ENCODE results near the gene DSG2. TPM values are rescaled to one million over a fixed set of nuclear protein-coding genes. Genes with fewer than 3 reads are reported as not detected.

DSG2 gene
- total RNA-seq, 2 experiments from 2014 or later: 0.41 to 0.43 TPM

DNA sequence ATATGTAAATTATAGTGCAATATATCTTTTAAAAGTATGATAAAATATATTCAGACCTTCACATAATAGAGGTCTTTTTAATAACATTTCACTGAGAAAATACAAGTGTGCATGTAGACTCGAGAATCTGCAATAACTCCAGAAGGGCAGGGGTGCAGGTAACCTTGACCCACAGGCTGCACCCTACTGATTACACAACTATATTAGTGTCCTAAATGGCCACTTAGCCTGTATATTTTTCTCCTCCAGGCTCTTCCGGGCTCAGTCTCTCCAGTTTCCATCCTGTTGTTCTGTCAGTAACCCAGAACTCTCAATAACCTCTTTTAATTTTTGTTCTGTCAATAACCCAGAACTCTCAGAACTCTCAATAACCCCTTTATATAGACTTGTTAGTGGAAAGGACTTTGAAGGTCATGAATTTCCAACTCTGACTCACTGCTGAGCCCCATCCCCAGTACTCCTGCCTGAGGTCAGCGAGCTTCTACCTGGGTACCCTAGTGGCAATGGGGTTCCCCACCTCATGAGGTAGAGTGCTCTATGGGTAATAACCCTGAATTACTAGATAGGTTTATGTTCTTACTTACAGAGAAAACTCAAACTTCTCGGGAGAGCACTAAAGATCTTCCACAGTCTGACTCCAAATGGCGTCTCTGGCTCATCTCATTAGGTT lies 85.3 kb downstream of the DSG2 start:
- Mint-ChIP-seq H3K4me1 (ENCODE audit: low read depth) (no peaks in the 10 kb centered on the region), H3K36me3 (ENCODE audit: low read depth) (no peaks in the 10 kb centered on the region), H3K27me3 (no peaks in the 10 kb centered on the region), H3K4me3 (no peak overlapping the region), H3K27ac (no peak overlapping the region), H3K9me3 (no peaks in the 10 kb centered on the region)
- DNase-seq (no peak), ATAC-seq (no peak)
- POLR2A ChIA-PET: no interaction called here
- CTCF ChIA-PET: no interaction called here
- intact Hi-C loops (cut with micrococcal nuclease): no loop called here
- TF ChIP-seq, protein P1, sequence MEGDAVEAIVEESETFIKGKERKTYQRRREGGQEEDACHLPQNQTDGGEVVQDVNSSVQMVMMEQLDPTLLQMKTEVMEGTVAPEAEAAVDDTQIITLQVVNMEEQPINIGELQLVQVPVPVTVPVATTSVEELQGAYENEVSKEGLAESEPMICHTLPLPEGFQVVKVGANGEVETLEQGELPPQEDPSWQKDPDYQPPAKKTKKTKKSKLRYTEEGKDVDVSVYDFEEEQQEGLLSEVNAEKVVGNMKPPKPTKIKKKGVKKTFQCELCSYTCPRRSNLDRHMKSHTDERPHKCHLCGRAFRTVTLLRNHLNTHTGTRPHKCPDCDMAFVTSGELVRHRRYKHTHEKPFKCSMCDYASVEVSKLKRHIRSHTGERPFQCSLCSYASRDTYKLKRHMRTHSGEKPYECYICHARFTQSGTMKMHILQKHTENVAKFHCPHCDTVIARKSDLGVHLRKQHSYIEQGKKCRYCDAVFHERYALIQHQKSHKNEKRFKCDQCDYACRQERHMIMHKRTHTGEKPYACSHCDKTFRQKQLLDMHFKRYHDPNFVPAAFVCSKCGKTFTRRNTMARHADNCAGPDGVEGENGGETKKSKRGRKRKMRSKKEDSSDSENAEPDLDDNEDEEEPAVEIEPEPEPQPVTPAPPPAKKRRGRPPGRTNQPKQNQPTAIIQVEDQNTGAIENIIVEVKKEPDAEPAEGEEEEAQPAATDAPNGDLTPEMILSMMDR (IDR thresholded peaks at IDR 0.05): no peak

DNA sequence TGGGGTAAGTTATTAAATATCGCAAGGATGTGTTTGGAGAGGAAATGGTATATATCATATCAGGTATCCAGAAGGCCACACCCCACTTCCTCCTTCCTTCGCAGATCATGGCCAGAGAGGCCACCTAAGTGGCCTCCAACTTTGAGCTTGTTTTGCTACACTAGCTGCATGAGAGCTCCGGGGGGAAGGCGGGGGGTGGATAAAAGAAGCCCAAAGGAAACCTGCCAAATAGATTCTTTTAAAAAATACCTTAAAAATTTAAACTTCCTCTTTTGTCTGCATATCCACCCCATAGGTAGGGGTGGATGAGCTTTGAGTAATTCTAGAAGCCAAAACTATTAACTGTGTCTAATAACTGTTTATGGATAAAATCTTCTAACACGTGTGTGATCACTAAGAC lies 88.0 kb downstream of the DSG2 start:
- CTCF ChIA-PET: interaction anchor here (1.3 kb wide), 1 partner anchor 30 kb away, joined by 4 read pairs; no protein-coding TSS in a partner anchor
- Mint-ChIP-seq H3K36me3 (ENCODE audit: low read depth) (no peaks in the 10 kb centered on the region), H3K27ac (no peak overlapping the region), H3K4me1 (ENCODE audit: low read depth) (no peaks in the 10 kb centered on the region), H3K27me3 (peaks cover 1% of the 10 kb centered on the region), H3K9me3 (no peaks in the 10 kb centered on the region), H3K4me3 (no peak overlapping the region)
- POLR2A ChIA-PET: interaction anchor here (0.6 kb wide), 1 partner anchor 226 kb away, joined by 4 read pairs; no protein-coding TSS in a partner anchor
- DNase-seq (no peak), ATAC-seq (no peak)
- intact Hi-C loops (cut with micrococcal nuclease): no loop called here
- TF ChIP-seq, protein P1 (IDR thresholded peaks at IDR 0.05): no peak

GRCh38 chr18:31586616-31587015 lies 88.6 kb downstream of the DSG2 start:
- Mint-ChIP-seq H3K4me1 (ENCODE audit: low read depth) (no peaks in the 10 kb centered on the region), H3K4me3 (no peak overlapping the region), H3K36me3 (ENCODE audit: low read depth) (no peaks in the 10 kb centered on the region), H3K27ac (no peak overlapping the region), H3K27me3 (peaks cover 1% of the 10 kb centered on the region), H3K9me3 (no peaks in the 10 kb centered on the region)
- DNase-seq (no peak), ATAC-seq (no peak)
- intact Hi-C loops (cut with micrococcal nuclease): no loop called here
- TF ChIP-seq, protein P1 (IDR thresholded peaks at IDR 0.05): no peak
- CTCF ChIA-PET: no interaction called here
- POLR2A ChIA-PET: no interaction called here

DNA sequence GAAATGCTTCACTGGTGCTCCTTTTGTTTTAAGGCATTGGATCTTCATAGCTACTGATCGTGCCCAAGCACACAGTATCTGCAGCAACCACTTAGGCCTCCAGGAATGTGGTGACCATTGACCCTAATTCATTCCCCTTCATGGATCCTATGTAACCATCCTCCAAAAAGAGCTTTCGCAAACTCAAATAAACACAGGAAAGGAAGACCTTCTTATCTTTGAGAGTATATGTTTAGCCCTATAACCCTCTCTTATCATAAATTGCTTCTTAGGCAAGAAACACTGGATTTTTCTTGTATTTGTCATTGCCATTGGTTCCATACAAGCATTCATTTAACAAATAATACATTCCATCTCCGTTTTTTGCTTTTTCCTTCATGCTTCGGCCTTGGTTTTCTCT lies 89.6 kb downstream of the DSG2 start:
- ChIA-PET CTCF (interaction anchor here (0.7 kb wide), 1 partner anchor 31 kb away, joined by 4 read pairs; no protein-coding TSS in a partner anchor), POLR2A (no interaction called here)
- no peak for DNase-seq
- Mint-ChIP-seq H3K27ac (no peak overlapping the region), H3K27me3 (peaks cover 1% of the 10 kb centered on the region), H3K9me3 (no peaks in the 10 kb centered on the region), H3K4me1 (ENCODE audit: low read depth) (no peaks in the 10 kb centered on the region), H3K4me3 (no peak overlapping the region), H3K36me3 (ENCODE audit: low read depth) (no peaks in the 10 kb centered on the region)
- TF ChIP-seq, protein P1 (IDR thresholded peaks at IDR 0.05): no peak
- intact Hi-C loops (cut with micrococcal nuclease): no loop called here
- no peak for ATAC-seq

- no peaks in the 10 kb centered on the region for H3K9me3 Mint-ChIP-seq
Observed at GRCh38 chr18:31590570-31590969, 92.6 kb downstream of the DSG2 start.

More at GRCh38 chr18:31590570-31590969, 92.6 kb downstream of the DSG2 start:
- Mint-ChIP-seq H3K4me3 (no peak overlapping the region), H3K36me3 (ENCODE audit: low read depth) (no peaks in the 10 kb centered on the region), H3K27ac (no peak overlapping the region), H3K4me1 (ENCODE audit: low read depth) (no peaks in the 10 kb centered on the region), H3K27me3 (peaks cover 1% of the 10 kb centered on the region)
- POLR2A ChIA-PET: interaction anchor here (1.1 kb wide), 1 partner anchor 38 kb away, joined by 3 read pairs; no protein-coding TSS in a partner anchor
- intact Hi-C loops (cut with micrococcal nuclease): no loop called here
- DNase-seq (no peak), ATAC-seq (no peak)
- TF ChIP-seq, protein P1 (IDR thresholded peaks at IDR 0.05): no peak
- CTCF ChIA-PET: no interaction called here
